Neuronal stem cell (in vitro differentiated cells): Measurements from ENCODE around the gene HACE1.
"Not testable (repeated sequence)": the region's sequence is repeated elsewhere in the genome, so short reads cannot be mapped to it uniquely, and the experiment has no call there.

ENCODE experiments used
- DNase-seq: peaks from one replicate; pipeline ENCODE4 v3.0.0-alpha.2; 2013; ENCODE audit warnings: low spot score
- H2AFZ ChIP-seq: one replicate; pipeline ENCODE4 v1.6.1; 2013; ENCODE audit warnings: mild to moderate bottlenecking, low read length, inconsistent platforms
- H2AK5ac ChIP-seq: 2 replicates; pipeline ENCODE4 v1.6.1; 2013; ENCODE audit warnings: low read depth, mild to moderate bottlenecking, inconsistent platforms, low read length, moderate library complexity, mixed read lengths
- H2BK120ac ChIP-seq: 2 replicates; pipeline ENCODE4 v1.6.1; 2013; ENCODE audit warnings: low read depth, mild to moderate bottlenecking, inconsistent platforms, low read length, moderate library complexity, mixed read lengths
- H2BK12ac ChIP-seq: one replicate; pipeline ENCODE4 v1.6.1; 2013; ENCODE audit warnings: low read length, inconsistent platforms
- H2BK15ac ChIP-seq: 2 replicates; pipeline ENCODE4 v1.6.1; 2013; ENCODE audit warnings: mild to moderate bottlenecking, low read length, inconsistent platforms, mixed read lengths
- H2BK5ac ChIP-seq: one replicate; pipeline ENCODE4 v1.6.1; 2013; ENCODE audit warnings: inconsistent platforms, mild to moderate bottlenecking, low read length, moderate library complexity
- H3K14ac ChIP-seq: one replicate; pipeline ENCODE4 v1.6.1; 2013; ENCODE audit warnings: low read length, inconsistent platforms
- H3K18ac ChIP-seq: 2 replicates; pipeline ENCODE4 v1.6.1; 2013; ENCODE audit warnings: low read length, inconsistent platforms
- H3K23ac ChIP-seq: 2 replicates; pipeline ENCODE4 v1.6.1; 2013; ENCODE audit warnings: low read depth, mild to moderate bottlenecking, mixed read lengths, low read length, inconsistent platforms; ENCODE audit not compliant: poor library complexity
- H3K27ac ChIP-seq: replicated peaks from 3 replicates; pipeline ENCODE4 v1.5.1; 2013; ENCODE audit warnings: low read length, inconsistent platforms
- H3K27me3 ChIP-seq, 3 experiments: 2 replicates each; pipeline ENCODE4 v1.6.1; 2013; ENCODE audit warnings: low read length in 3 of 3, mild to moderate bottlenecking in 2 of 3, inconsistent platforms in 1 of 3, low read depth in 1 of 3, mixed read lengths in 1 of 3, moderate library complexity in 1 of 3; ENCODE audit not compliant: control insufficient read depth in 3 of 3, insufficient read depth in 3 of 3
- H3K36me3 ChIP-seq, 2 donors: replicated peaks in 1 of 2; 2 replicates each; pipeline ENCODE4 v1.6.1; 2013; ENCODE audit warnings: low read length in 2 of 2; ENCODE audit not compliant: control insufficient read depth in 2 of 2, insufficient read depth in 2 of 2
- H3K4ac ChIP-seq: 2 replicates; pipeline ENCODE4 v1.6.1; 2013; ENCODE audit warnings: inconsistent platforms, mild to moderate bottlenecking, low read length, moderate library complexity
- H3K4me1 ChIP-seq, 2 donors: 1 replicate in 1 of 2; 2 replicates in 1 of 2; pipeline ENCODE4 v1.6.1; 2013; ENCODE audit warnings: low read length in 2 of 2, low read depth in 1 of 2; ENCODE audit not compliant: control insufficient read depth in 2 of 2, insufficient read depth in 1 of 2
- H3K4me2 ChIP-seq: one replicate; pipeline ENCODE4 v1.6.1; 2013; ENCODE audit warnings: mild to moderate bottlenecking, low read length, inconsistent platforms; ENCODE audit not compliant: insufficient read depth, poor library complexity, severe bottlenecking
- H3K4me3 ChIP-seq, 2 donors: 2 replicates each; pipeline ENCODE4 v1.5.1; 2013; ENCODE audit warnings: low read length in 2 of 2, mild to moderate bottlenecking in 2 of 2, inconsistent platforms in 1 of 2, moderate library complexity in 1 of 2
- H3K79me1 ChIP-seq: one replicate; pipeline ENCODE4 v1.6.1; 2013; ENCODE audit warnings: low read depth, mild to moderate bottlenecking, inconsistent platforms, low read length, moderate library complexity
- H3K9ac ChIP-seq: one replicate; pipeline ENCODE4 v1.6.1; 2013; ENCODE audit warnings: mild to moderate bottlenecking, low read depth, low read length, inconsistent platforms; ENCODE audit not compliant: poor library complexity
- H3K9me3 ChIP-seq, 2 donors: replicated peaks in 1 of 2; 2 replicates each; pipeline versions ENCODE3 to v1.6.1; 2013; ENCODE audit warnings: low read length in 2 of 2, mild to moderate bottlenecking in 2 of 2, inconsistent platforms in 1 of 2, low read depth in 1 of 2, mixed read lengths in 1 of 2, moderate library complexity in 1 of 2; ENCODE audit not compliant: control insufficient read depth in 2 of 2, insufficient read depth in 1 of 2
- H4K8ac ChIP-seq: one replicate; pipeline ENCODE4 v1.6.1; 2013; ENCODE audit warnings: low read depth, mild to moderate bottlenecking, inconsistent platforms, low read length, moderate library complexity
- H4K91ac ChIP-seq: one replicate; pipeline ENCODE4 v1.6.1; 2013; ENCODE audit warnings: low read length, low read depth, mild to moderate bottlenecking, inconsistent platforms; ENCODE audit not compliant: poor library complexity
- WGBS, 2 donors: extraction: QIAGEN DNeasy Blood & Tissue Kit; methylation state at CpG; one replicate each; pipeline ENCODE4 v1.1.7; 2013; ENCODE audit warnings: missing lambda C conversion rate in 2 of 2, mixed read lengths in 1 of 2; ENCODE audit not compliant: insufficient read length in 2 of 2, insufficient replicate concordance in 1 of 2; ENCODE audit errors: extremely low coverage in 2 of 2; 5-methylcytosine and 5-hydroxymethylcytosine counted together

HACE1 gene

DNA sequence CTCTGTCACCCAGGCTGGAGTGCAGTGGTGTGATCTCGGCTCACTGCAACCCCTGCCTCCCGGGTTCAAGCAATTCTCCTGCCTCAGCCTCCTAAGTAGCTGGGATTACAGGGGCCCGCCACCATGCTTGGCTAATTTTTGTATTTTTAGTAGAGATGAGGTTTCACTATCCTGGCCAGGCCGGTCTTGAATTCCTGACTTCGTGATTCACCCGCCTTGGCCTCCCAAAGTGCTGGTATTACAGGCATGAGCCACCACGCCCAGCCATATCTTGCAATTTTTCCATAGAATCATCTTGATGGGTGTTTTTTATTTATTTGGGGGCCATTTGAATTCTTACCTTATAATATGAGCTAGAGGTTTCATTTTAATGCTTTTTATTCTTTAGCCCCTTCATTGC lies 39.2 kb upstream of the HACE1 start:
- H3K4me1 ChIP-seq, H3K9me3 ChIP-seq, H3K4me2 ChIP-seq, H3K27me3 ChIP-seq, H3K4me3 ChIP-seq, H3K79me1 ChIP-seq, H3K4ac ChIP-seq, H2AK5ac ChIP-seq, H4K91ac ChIP-seq, H3K27ac ChIP-seq, H3K14ac ChIP-seq, H2BK12ac ChIP-seq, H3K23ac ChIP-seq, H2BK5ac ChIP-seq, H2AFZ ChIP-seq, H2BK15ac ChIP-seq, H2BK120ac ChIP-seq, H3K9ac ChIP-seq, H4K8ac ChIP-seq, DNase-seq, H3K36me3 ChIP-seq, H3K18ac ChIP-seq: not testable (repeated sequence)
- no CpG with 5 or more reads among the region's 7 CpGs for WGBS, 2 donors

DNA sequence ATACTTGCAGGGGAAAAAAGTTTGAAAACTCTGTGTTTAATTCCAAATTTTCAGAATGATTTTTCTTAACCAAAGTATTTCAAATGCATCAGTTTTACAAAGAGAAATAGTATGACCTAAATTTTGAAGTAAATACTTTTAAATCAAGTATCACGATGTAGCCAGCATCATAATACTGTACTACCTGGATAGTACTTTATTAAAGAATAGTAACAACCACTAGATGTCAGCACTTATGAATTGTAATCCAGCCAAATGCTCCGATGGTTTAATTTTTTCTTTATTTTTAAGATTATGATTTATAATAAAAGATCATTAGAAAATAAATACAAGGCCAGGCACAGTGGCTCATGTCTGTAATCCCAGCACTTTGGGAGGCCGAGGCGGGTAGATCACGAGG lies 37.2 kb upstream of the HACE1 start:
- Histone ChIP-seq H3K27me3 (no peaks in the 10 kb centered on the region), H2BK15ac (no peak overlapping the region), H3K36me3 (no peaks in the 10 kb centered on the region), H3K4me1 (no peaks in the 10 kb centered on the region), H3K9ac (no peak overlapping the region), H3K4me2 (no peak overlapping the region), H2AK5ac (no peak overlapping the region), H2AFZ (no peak overlapping the region), H3K79me1 (no peaks in the 10 kb centered on the region), H3K4me3 (no peak overlapping the region), H2BK12ac (no peak overlapping the region), H3K18ac (no peak overlapping the region), H4K8ac (no peak overlapping the region), H3K14ac (no peak overlapping the region), H3K4ac (no peak overlapping the region), H2BK5ac (no peak overlapping the region), H2BK120ac (no peak overlapping the region), H3K23ac (no peak overlapping the region), H3K9me3 (no peaks in the 10 kb centered on the region), H4K91ac (no peak overlapping the region), H3K27ac (no peak overlapping the region)
- no CpG with 5 or more reads among the region's 5 CpGs for WGBS, 2 donors
- DNase-seq: no peak

DNA sequence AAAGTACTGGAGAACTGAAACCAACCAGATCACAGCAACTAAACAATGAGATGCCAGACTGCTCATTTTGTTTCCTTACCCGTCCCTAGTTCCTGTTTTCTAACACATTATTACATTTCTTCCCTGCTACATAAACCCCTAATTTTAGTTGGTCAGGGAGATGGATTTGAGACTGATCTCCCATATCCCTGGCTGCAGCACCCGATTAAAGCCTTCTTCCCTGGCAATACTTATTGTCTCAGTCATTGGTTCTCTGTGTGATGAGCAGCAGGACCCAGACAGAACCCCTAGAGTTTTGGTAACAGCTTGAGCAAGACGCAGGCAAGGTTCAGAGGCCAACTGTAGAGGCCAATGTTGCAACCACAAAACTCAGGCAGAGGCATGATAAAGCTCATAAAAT lies 28.3 kb upstream of the HACE1 start:
- H3K4ac ChIP-seq: no peak overlapping the region
- H2BK12ac ChIP-seq: no peak overlapping the region
- no peak overlapping the region for H3K14ac ChIP-seq
- H2BK5ac ChIP-seq: no peak overlapping the region
- H3K9ac ChIP-seq: no peak overlapping the region
- no peak overlapping the region for H3K27ac ChIP-seq
- H3K4me1 ChIP-seq: no peaks in the 10 kb centered on the region
- H4K8ac ChIP-seq: no peak overlapping the region
- H3K27me3 ChIP-seq: no peaks in the 10 kb centered on the region
- no peak overlapping the region for H3K18ac ChIP-seq
- H3K36me3 ChIP-seq: no peaks in the 10 kb centered on the region
- H3K79me1 ChIP-seq: no peaks in the 10 kb centered on the region
- H3K4me2 ChIP-seq: no peak overlapping the region
- peaks cover 0 to 6% of the 10 kb centered on the region in 2 donors for H3K9me3 ChIP-seq
- H2BK120ac ChIP-seq: no peak overlapping the region
- DNase-seq: no peak
- no peak overlapping the region for H3K23ac ChIP-seq
- H4K91ac ChIP-seq: no peak overlapping the region
- no peak overlapping the region for H2AK5ac ChIP-seq
- WGBS, 2 donors: no CpG with 5 or more reads among the region's 3 CpGs
- H3K4me3 ChIP-seq: no peak overlapping the region
- H2AFZ ChIP-seq: no peak overlapping the region
- no peak overlapping the region for H2BK15ac ChIP-seq

DNA sequence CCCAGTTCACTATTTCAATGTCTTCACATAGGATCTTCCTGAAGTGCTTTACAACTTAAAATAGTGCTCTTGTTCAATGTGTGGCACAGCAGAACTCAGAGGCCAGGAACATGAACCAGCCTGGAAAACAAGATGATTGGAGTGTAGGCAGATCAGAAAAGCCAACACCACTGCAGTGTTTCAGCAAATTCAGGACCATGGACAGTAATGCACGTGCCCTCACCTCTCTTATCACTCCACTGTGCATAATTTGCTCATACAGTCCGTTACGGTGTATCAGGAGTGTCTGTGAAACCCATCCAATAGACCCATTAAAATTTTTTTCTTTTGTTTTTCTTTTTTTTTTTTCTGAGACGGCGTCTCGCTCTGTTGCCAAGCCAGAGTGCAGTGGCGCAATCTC lies 27.6 kb upstream of the HACE1 start:
- Histone ChIP-seq H3K4me3 (no peak overlapping the region), H3K9ac (no peak overlapping the region), H3K23ac (no peak overlapping the region), H3K79me1 (no peaks in the 10 kb centered on the region), H4K8ac (no peak overlapping the region), H2BK15ac (no peak overlapping the region), H3K27ac (no peak overlapping the region), H3K4me2 (no peak overlapping the region), H2AK5ac (no peak overlapping the region), H2BK5ac (no peak overlapping the region), H3K27me3 (no peaks in the 10 kb centered on the region), H3K36me3 (no peaks in the 10 kb centered on the region), H2BK12ac (no peak overlapping the region), H3K9me3 (peaks cover 0 to 6% of the 10 kb centered on the region in 2 donors), H4K91ac (no peak overlapping the region), H2BK120ac (no peak overlapping the region), H3K4ac (no peak overlapping the region), H3K4me1 (no peaks in the 10 kb centered on the region), H3K18ac (no peak overlapping the region), H3K14ac (no peak overlapping the region), H2AFZ (no peak overlapping the region)
- WGBS, 2 donors: no CpG with 5 or more reads among the region's 7 CpGs
- peak; percentile 31 for DNase-seq
